Activated CD4-positive, alpha-beta T cell treated with anti-CD3 and anti-CD28 coated beads for 4 hours (primary cell): ENCODE data around the gene TMEM200A.

Experiments
- DNase-seq, 2 donors: peaks; one replicate each; pipeline ENCODE4 v3.0.0-alpha.2; 2020

TMEM200A gene

DNA sequence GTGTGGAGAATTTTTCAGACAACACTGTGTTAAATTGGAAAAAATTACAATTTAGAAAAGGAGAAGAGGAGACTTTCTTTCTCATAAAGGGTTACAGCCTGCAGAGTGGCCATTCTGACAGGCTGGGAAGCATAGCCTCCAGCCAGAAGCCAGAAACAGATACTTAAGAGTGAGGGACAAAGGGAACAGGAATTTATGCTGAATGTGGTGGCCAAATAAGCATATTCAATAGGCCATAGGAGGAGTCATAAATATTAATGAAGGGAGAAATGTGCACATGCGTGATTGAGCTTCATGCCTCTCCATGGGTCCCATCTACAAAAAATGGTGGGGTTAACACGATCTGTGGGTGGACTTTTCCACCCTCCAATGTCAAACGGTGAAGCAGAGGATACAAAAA lies 13.4 kb downstream of the TMEM200A start:
- no peak for DNase-seq

DNA sequence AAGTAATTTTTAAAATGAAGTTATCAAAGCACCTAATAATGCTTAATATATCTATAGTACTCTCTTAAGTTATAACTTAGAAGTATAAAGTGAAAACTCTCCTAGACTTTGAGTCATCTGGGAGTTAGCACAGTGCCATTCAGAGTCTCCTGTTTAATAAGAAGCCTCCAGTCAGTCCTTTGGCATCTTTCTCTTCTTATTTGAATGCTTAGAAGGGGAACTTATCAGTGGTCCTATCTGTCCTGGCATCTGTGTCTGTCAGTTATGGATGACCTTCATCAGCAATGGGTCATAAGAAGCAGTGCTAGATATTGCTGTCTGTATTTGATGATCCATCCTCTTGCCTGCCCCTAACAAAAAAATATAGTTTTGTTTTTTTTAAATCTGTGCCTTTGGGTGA lies 15.2 kb downstream of the TMEM200A start:
- DNase-seq = no peak

DNA sequence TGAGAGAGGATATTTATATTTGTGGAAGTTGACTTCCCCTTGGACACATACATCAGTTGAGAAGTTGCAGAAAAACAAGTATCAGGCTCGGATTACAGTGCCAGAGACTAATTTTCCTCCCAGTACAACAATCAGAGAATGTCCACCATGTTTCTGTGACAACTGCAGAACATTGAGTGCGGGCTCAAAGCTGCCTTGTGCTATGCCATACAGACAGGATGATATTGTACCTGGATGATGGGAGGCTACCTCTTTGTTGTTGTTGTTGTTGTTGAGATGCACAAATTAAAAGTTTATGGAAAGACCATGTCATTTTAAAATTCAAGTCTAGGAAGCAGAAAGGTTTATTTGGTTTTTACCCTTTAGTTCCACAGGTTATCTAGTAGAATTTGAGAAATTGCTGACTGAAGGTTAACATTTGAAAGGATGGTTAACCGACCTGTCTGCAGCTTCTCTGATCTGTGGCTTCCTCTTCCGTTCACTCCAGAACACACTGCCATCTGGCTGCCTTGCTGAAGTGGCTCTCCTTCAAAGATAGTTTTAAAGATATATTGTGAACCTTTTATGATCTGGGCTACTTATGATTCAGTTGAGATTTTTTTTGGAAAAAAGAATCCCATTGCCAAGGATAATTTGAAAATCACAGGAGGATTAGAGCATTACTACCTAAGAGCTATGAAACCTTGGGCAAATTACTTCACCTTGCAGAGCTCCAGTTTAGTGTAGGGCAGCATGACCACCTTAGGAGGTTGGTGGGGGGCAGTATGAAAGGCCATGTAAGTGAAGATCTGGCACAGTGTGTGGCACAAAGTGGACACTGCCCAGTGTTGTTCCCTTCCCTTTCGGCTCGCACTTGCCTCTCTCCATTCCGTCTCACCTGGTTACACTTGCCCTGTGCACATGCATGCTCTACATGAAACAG lies 15.9 kb downstream of the TMEM200A start:
- peak; percentile 23 to 31 for DNase-seq

DNA sequence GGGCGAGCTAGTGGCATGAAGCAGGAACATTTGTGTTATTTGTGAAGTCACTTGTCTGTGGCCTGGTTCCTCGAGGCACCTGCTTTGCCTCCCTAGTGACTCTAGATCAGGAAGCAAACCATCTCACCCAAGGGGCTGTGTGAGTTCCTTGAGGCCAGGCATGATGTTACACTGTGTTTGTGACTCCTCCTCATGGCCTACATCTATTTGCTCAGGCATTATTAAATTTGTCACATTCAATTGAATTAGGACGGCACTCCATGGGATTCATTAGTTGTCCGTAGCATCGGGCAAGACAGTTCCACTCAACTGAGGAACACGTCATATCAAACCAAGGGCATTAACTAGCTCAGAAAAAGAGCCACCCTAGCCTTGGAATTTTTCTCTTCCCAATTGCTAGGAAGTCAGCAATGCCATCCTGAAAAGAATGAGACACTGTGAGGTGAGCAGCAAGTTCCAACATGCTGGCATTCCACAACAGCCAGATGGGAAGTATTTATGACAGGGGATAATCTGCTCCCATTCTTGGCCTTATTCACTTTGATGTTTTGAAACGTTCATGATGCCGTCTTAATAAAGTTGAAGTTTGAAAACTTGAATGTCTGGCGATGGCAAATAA lies 17.2 kb downstream of the TMEM200A start:
- no peak for DNase-seq

DNA sequence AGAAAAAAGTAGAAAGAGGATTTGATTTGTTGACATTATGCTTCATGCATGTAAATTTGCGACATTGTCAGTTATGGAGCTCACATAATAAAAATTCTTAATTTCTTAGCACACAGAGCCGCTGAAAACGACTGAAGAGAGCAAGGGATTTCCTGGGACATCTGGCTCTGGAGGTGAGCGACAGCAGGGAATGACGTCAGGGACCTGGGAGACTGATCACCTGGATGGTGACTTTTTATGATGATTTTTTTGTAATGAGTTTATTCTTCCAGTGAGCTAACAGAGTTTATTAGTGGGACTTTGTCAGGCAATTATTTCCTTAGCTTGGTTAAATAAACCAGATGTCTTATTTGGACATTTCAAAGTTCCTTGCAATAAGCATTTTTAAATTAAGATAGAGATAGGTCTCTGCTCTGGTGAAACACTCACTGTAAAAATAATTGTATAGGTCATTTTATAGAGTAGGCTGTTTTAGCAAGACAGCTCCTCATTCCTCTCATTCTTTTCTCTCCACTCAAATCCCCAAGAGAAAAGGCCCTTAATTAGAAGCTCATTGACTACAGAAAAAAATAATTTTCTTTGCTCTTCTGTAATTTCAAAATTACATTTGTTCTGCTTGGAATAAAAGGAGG lies 19.4 kb downstream of the TMEM200A start:
- DNase-seq = no peak

DNA sequence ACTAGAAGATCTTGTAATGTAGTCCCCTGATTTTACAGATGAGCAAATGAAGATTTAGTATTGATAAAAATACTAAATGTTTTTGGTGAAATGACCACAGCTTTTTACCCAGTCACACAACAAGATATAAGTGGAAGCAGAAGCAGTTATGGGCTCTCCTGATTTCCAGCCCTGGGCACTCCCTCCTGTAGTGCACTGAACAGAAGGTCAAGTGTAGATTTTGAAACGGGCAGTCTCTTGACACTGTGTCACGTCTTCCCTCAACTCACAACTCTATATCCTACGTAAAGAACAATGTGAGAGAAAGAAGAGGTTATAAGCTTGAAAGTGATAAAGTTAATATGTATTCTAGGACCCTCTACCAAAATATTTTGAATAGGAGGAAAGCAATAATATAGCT lies 23.3 kb downstream of the TMEM200A start:
- DNase-seq = no peak

DNA sequence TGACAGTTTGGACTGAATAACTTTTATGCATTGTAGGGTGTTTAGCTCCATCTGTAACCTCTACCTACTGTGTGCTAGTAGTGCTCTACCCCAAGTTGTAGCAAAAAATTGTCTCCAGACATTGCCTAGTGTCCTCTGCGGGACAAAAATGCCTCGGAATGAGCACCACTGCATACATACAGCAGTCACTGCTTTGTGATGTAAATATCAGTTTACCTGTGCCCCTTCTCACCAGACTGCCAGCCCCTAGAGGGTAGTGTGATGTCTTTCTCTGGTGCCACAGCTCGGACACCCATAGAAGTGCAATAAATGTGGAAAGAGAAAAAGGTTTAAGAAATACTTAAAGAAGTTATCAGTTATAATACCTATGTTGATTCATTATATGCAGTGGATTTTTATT lies 25.1 kb downstream of the TMEM200A start:
- no peak for DNase-seq

DNA sequence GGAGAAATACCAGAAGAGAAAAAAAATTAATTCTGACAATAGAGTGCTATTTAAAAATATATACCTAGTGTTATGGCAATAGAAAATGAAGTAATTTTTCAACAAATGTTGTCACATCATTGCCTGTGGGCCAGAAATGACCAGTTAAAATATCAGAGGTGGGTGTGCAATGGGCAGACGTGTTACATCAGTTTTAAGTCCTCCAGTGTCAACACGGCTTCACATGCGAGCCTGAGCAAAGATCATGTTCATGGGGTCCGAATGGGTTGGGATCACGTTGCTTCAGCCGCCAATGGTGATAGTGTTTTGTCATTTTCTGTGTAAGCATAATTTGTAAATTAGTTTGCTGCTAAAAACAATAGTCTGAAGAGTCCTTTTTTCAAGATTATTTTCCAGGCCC lies 27.5 kb downstream of the TMEM200A start:
- DNase-seq = no peak

DNA sequence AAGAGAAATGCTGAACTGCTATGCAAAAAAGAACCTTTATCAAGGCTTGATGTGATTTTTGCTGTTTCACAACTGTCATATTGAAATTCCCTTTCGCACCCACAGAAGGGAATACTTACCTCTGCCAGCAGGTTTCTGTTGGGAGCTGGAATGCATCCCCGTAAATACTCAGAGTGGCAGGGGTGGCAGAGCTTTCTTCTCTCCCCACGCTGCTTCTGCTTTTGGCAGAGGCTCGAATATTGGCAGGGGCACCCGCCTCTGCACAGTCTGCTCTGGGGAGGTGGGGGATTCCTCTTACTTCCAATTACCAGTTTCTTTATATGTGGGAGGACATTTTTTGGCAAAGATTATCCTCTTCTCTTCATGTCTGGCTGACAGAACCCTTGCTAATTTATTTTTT lies 28.4 kb downstream of the TMEM200A start:
- no peak for DNase-seq

DNA sequence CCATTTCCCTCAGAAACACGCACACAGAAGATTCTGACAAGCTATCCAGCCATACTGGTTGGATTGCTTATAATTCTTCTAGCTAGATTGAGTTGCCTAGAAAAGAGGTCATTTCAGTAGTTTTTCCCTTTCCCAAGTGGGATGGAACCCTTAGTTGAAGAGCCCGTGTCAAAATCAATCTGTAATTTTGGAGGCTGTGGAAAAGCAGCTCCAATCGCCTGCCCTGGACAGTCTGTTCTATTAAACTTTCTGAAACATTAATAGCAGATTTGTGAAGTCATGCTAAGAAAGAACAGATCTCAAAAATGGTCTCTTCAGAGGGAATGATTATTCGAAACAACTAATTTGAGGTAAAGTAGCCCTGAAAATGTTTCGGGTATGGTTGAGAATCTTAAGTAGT lies 29.3 kb downstream of the TMEM200A start:
- no peak for DNase-seq

DNA sequence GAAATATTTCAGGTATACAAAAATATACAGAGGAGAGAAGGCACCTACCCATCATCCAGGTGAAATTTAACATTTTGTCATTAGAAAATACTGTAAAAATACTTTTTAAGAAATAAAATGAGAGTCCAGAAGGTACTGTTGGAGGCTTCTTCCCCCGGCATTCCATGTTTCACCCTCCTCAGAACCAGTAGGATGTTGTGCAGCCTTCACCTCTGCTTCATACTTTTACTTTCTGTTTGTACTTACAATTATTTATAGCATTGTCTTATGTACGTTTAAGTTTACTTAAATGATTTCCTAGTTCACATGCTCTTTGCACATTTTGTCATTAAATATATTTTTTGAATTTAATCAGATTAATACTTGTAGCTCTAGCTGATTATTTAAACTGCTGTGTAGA lies 30.9 kb downstream of the TMEM200A start:
- no peak for DNase-seq

DNA sequence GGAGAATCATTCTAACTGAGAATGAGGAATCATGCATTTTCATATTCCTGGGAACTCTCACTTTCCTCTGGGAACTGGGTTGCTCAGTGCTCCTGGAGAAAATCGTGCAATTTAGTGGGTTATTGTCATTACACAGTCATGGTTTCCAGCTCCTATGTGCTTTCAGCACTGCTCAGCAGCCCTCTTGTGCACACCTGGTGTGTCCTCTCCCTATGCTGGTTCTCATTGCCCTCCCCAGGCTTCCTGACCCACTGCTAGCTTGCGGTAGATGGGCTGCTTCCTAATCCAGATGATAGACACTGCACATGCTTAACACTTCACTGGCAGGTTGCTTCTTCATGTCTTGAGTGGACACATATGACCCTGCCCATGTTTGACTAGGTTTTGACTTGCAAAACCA lies 39.7 kb downstream of the TMEM200A start:
- no peak for DNase-seq

DNA sequence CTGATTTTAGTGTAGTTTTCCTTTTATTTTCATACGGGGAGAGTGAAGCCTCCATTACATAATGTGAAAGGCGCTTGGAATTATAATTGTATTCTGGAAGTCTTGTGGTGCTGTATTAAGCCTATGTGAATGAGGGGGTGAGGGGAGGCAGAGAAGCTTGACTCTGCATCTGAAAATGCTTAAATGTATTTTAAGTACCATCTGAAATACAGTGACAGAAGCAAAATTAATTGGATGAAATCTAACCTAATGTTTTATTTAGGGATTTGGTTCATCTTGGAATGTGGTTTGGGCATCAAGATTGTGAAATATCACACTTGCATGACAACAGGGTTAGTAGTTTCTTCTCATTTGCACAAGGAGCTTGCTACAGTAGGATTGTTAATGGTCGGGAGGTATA lies 41.2 kb downstream of the TMEM200A start:
- no peak for DNase-seq

DNA sequence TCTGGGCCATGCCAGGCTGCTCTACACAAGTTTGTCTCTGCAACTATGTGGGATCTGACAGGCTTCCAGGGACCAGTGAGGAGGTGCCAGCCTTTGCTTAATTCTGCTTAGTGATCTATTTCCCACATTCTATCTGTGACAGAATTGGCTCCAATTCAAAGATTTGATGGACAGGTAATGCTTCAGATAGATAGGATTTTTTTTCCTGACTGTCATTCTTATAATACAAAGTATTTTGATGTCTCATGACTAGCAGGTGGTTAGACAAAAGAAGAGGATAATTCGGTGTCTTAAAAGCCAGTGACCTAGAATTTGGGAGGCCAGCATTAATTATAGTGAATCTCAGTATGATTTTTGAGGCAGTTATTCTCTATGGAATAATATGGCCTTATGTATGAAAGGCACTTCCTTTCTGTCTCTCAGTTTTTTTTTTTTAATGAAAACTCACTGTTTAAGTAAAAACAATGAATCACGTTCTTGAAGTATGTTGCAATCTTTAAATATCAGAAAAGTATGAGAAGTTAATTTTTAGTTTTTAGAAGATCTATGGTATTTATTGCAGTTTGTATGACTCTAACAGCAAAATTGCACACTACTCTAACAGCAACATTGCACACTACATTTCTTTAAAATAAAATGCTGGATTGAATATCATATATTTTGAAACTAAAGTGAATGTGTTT lies 43.7 kb downstream of the TMEM200A start:
- DNase-seq = no peak

DNA sequence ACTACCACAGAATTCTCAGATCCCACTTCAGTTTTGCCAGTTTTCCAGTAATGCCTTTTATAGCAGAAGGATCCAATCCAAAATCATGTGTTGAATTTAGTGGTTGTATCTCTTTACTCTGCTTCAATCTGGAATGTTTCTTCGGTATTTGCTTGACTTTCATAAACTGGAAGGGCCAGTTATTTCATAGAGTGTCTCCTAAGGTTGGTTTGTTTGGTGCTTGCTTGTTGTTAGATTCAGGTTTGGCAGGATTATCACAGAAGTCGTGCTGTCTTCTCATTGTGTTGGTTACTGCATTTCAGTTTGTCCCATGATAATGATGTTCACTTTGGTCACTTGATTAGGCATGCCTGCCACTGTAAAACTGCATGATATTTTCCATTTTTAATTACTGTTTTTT lies 45.7 kb downstream of the TMEM200A start:
- DNase-seq = no peak

DNA sequence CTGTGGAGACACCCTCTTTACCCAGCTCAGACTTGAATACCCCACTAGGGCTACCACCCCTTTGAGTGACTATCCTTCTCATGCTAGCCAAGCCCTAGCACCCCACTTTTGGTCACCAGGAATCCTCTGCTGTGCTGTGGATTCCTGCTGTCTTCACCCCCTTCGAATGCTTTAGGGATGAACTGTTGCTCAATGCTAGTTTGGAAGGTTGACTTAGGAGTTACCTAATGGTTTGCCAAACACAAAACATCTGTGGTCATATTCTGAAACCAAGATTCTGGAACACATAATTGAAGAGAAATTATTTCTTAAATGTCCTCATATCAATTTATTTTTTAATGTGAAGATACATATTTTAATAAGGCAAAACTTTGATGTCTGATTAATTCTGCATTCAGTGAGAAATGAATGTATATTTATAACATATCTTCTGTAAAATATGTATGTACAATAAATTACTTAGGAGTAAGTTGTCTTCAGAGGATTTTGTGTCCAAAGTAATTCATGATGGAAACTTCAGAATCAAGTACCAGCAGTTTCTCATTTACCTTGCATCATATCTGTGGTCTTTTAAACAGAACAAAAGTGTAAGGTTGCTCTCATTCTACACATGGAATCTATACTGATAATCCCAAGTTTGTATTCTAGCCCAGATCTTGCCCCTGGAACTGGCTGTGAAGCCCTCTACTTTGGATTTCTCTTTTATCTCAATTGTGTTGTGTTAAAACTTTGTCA lies 46.9 kb downstream of the TMEM200A start:
- DNase-seq = no peak

DNA sequence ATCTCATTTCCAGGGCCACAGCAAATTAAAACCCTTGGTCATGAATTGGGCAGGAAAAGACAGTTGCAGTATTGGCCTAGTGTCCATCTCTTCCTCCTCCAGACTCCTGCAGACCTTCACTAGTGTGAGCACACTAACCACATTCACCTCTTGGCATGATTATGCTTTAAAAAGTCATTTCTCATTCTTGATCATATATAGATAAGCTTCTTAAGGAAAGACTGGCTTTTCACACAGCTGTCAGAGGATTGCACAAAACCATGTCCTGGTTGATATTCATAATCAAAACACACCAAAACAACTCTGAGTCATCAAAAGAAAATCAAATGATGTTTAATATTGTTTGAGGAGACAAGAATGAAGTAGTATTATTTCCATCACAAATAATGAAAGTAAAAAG lies 52.1 kb downstream of the TMEM200A start:
- DNase-seq = no peak

DNA sequence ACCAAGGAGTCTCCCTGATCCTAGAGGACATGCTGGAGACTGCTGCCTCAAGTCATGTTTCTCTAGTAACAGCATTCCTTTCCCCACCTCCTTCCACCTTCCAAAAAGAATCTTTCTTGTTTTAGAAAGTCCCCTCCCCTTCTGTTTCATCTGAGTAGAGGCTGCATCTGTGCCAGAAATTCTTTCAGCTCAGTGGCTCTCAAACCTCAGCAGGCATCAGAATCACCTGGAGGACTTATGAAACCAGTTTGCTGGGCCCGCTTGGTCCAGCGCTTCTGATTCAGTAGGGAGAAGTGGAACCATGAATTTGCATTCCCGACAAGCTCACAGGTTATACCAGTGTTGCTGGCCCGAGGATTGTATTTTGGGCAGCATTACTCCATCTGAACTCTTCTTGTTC lies 55.1 kb downstream of the TMEM200A start:
- no peak for DNase-seq

DNA sequence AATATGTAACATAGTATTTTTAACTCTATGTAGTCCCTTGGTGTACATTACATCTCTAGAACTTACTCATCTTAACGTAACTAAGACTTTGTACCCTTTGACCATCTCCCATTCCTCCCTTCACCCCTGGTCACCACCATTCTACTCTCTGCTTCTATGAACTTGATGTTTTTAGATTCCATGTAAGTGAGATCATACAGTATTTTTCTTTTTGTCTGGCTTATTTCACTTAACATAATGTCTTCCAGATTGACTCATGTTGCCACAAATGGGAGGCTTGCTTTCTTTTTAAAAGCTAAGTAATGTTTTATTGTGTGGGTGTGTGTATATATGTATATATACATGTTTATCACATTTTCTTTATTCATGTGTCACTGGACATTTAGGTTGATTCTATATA lies 55.8 kb downstream of the TMEM200A start:
- DNase-seq = no peak

DNA sequence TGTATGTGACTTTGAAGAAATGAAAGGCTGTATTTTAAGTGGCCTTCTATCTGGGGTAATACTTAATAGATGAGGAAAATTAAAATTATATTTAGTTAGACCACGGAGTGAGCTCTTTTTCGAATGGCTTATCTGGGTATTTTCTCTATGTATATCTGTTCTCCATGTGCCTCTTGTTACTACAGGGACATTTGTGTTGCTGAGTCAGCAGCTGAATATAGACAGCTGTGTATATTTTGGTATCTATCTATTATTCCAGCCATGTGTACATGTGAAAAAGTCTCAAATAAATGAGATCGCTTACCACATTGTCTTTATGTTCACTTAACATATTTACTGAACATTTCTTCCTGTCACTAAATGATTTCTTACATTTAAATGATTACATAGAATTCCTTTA lies 57.2 kb downstream of the TMEM200A start:
- no peak for DNase-seq

DNA sequence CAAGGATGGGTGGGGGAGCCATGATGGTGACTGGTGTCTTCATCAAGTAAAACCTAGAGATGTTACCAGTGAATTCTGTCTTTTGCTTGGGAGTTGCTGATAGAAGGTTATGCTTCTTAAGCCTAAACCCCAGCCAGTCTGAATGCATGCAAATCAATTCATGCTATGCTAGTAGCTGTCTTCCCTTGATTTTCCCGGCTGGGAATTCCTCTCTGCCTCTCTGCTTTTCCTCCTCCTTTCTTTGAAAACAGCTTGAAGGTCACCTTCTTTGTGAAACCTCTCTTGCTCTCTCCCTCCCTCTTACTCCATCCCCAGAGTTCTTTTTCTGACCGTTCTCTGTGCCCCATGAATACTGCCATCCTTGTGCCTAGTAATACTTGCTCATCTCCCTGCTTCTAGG lies 58.9 kb downstream of the TMEM200A start:
- DNase-seq = no peak

DNA sequence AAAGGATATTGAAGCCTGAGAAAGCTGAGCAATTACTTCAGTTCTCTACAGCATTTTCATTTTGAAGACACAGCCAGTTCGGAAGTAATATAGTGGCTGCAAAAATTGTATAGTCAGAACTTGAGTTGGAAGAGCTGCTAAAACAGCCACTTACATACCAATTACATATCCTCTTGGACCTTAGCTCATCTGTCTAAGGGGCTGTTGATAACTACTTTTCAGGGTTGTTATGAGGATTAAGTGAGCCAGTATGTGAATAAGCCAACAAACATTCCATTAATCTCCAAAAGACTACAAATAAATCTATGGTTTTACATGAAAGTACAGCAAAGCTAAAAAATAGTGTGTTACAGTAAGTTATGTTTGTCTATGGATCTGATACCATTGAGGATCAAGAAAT lies 59.7 kb downstream of the TMEM200A start:
- DNase-seq = no peak
